Measurements from ENCODE around the gene TECR. TPM values are rescaled to one million over a fixed set of nuclear protein-coding genes. Genes with fewer than 3 reads are reported as not detected.
"Not testable (repeated sequence)": the region's sequence is repeated elsewhere in the genome, so short reads cannot be mapped to it uniquely, and the experiment has no call there.

Gene TECR, protein sequence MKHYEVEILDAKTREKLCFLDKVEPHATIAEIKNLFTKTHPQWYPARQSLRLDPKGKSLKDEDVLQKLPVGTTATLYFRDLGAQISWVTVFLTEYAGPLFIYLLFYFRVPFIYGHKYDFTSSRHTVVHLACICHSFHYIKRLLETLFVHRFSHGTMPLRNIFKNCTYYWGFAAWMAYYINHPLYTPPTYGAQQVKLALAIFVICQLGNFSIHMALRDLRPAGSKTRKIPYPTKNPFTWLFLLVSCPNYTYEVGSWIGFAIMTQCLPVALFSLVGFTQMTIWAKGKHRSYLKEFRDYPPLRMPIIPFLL
- 155 TPM for polyA plus RNA-seq (ENCODE audit: insufficient read length)

DNA sequence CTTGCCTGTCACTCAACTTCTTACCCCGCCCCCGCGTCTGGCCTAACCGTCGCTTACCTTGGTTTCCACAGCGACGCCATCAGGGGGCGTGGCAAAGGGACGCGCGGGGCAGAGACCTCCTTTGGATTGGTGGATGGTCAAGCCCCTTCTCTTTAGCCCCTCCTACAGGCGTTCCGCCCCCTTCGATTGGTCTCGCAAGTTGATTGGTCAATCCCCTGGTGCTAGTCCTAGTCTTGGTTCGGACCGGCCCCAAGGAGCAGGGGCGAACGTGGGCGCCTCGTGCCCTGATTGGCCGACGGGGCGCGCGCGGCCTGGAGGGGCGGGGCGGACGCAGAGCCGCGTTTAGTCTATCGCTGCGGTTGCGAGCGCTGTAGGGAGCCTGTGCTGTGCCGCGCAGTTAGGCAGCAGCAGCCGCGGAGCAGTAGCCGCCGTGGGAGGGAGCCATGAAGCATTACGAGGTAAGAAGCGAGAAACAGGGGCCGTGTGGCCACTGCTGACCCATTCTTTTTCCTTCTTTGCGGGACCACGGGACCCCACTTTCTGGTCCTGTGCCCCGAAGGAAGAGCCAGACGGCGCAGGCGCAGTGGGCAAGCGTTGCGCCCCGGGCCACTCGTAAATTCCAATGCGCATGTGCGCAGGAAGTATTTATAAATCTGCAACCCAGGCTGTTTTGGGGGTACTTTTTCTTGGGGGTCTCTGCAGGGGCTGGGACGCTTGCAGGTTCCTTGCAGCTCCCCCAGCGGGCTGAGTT lies at the start of gene TECR:
TECR (plus strand) TSS at position 341 of the 751 bp plus-strand sequence; CDS start at position 444, 103 bp downstream.
- DNase-seq: peak; percentile 100

DNA sequence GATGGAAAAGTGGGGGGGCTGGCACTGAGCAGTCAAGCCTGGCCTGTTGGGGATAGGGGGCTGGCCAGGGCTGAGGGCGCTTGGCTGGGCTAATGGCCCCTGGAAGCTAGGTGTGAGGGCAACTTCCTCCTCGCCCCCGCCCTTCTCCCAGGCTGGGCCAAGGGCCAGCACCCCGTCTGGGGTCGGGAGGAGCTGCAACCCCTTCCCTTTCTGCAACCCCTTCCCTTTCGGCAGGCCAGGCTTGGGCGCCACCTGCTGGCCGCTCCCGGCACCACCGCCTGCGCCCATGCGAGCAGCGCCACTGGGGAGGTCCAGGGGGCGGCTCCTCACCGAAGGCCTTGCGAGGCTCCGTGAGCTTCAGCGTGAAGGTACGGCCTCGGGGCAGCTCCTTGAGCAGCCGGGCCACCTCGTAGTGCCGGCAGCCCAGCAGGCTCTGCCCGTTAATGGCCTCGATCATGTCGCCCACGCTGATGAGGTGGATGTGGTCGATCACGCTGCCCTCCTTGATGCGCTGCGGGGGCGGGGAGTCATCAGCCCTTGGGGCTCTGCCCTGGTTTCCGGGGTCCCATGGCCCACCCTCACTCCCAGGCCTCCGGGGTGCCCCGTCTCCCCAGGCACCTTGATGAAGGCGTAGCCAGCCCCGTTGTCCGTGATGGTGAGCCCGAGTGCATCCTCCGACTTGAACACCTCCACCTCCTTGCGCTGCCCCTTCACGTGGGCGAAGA lies 49.3 kb upstream of the TECR start:
- DNase-seq: no peak

DNA sequence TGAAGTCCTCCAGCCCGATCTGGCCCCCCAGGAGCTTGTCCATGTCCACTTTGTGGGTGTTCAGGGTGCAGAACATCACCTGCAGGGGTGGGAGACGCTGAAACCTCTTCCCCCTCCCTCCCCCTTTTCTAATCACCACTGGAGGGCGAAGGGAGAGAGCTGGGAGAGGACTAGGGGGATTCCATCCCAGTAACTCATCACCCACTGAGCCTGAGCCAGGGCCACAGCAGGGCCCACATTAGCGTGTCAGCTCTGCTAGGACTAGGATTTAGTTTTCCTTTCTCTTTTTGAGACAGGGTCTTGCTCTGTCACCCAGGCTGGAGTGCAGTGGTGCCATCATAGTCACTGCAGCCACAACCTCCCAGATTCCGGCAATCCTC lies 48.7 kb upstream of the TECR start:
- DNase-seq: no peak

DNA sequence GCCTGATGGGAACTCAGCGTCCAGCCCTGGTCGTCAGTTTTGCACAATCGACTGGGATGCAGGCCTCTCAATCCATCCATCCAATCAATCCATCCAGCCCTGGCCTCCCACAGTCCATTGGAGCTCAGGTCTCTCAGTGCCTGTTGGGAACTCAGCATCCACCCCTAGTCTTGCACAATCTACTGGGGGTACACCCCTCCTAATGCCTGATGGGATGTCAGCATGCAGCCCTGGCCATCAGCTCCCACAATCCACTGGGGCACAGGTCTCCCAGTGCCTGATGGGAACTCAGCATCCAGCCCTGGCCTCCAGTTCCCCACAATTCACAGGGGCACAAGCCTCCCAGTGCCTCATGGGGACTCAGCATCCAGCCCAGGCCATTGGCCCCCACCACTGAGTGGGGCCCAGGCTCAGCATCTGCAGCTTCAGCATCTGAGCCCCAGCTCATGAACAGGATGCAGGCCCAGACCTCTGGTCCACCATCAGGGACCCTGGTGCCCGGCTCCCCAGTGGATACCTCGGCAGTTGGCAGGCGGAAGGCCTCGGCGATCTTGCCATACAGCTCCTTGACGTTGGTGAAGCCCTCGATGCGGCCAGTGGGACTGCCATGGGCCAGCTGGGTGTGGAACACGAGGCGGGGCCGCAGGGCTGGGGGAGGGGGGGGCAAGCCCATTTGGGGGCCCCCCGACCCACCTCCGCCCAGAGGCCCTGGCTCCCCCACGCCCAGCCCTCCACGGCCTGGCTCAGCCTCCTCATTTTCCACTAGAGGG lies 47.0 kb upstream of the TECR start:
- DNase-seq: no peak

DNA sequence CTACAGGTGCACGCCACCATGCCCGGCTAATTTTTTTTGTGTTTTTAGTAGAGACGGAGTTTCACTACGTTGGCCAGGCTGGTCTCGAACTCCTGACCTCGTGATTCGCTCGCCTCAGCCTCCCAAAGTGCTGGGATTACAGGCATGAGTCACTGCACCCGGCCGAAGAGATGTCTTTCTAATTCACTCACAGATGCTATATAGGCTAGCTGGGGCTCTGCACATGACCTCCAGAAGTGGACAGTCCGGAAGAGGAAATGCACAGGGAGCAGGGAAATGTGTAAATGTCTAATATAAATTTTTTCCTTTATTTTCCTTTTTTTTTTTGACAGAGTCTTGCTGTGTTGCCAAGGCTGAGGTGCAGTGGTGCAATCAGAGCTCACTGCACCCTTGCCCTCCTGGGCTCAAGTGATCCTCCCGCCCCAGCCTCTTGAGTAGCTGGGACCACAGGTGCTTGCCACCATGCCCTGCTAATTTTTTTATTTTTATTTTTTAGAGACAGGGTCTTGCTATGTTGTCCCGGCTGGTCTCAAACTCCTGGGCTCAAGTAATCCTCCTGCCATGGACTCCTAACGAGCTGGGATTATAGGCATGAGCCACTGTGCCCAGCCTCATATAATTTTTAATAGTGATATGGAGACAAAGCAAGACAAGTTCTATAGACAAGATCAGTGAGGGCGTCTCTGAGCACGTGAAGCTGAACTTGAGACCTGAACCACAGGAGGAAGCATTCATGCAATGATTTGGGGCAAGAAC lies 41.8 kb upstream of the TECR start:
- no peak for DNase-seq

DNA sequence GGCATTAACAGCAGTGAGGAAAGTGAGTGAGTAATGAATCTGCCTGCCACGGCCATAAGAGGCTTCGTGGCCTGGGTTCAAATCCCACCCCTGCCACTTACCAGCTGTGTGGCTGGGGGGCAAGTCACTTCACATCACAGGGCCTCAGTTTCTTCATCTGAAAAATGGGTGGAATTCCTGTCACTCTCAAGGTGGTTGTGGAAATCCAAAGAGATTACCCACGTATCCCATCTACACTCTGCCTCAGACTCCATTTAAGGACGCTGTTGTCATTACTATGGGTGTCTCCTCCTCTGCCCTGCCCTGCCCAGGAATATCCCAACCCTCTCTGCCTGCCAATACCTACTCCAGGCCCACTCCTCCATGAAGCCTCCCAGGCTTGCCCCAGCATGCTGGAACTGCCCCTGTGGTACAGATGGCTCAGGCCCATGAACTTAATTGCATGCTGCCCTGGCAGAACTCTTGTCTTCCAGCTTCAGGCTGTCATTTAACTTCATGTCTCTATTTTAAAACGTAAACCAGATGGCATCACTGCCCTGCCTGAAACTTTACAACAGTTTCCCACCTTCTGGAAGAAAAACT lies 36.5 kb upstream of the TECR start:
- DNase-seq: no peak

DNA sequence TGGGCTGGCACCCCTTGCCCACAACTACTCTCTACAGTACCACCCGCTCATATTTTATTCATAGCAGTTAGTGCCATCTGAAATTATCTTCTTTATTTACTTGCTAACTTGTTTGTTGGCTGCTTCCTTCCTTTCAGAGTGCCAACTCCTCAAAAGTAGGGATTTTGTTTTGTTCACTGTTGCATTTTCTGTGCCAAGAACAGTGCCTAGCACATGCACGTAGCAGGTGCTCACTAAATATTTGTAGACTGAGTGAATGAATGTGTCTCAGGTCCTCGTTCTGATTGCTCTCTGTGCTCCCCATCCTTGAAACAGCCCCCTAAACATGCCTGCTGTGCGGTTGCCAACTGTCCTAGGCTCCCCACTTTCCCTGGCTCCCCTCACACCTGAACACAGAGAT lies 35.0 kb upstream of the TECR start:
- no peak for DNase-seq

DNA sequence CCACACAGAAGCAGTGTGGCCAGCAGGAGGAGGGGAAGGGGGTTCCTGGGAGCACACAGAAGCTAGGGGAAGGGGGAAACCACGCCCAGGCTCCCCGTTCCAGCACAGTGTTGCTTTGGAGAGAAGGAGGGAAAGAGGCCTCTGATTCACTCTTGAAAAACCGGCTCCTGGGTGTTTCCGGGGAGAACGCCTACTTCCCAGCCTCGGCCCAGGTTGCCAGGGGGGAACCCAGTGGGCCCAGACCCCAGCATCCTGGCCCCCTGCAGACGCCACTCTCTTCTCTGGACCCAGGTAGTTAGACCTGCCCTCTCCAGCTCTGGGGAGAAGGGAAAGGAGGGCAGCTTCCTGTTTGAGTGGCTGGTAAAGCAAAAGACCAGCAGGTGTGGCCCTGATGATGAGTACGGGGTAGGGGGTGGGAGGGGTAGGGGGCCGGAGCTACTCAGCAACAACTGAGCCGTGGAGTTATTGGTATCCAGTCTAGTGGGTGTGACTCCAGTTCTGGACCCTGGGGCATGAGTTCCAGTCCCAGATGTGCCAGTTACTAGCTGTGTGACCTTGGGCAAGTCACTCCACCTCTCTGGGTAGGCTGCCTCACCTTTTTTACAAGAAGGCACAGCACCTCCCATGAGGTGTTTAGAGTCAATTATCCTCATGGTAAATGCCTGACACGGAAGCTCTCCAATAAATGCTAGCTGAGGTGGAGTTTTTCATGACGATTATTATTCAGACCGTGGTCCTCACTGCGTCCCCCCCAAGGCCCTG lies 34.3 kb upstream of the TECR start:
- DNase-seq: no peak

DNA sequence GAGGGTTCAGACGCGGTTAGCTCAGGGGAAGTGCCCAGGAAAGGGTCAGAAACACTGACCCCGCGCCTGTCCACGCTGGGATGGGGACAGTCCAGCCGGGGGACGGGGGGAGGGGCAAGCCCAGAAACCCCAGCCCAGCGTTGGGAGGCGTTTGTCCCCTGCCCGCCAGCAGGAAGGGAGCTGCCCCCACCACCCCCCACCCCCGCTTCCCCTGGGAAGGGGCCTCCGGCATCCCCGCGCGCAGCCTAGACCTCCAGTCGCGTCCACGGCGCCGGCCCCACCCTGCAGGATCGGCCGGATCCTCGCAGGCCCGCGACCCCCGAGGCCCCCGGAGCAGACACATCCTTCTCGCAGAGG lies 33.7 kb upstream of the TECR start:
- DNase-seq: no peak

DNA sequence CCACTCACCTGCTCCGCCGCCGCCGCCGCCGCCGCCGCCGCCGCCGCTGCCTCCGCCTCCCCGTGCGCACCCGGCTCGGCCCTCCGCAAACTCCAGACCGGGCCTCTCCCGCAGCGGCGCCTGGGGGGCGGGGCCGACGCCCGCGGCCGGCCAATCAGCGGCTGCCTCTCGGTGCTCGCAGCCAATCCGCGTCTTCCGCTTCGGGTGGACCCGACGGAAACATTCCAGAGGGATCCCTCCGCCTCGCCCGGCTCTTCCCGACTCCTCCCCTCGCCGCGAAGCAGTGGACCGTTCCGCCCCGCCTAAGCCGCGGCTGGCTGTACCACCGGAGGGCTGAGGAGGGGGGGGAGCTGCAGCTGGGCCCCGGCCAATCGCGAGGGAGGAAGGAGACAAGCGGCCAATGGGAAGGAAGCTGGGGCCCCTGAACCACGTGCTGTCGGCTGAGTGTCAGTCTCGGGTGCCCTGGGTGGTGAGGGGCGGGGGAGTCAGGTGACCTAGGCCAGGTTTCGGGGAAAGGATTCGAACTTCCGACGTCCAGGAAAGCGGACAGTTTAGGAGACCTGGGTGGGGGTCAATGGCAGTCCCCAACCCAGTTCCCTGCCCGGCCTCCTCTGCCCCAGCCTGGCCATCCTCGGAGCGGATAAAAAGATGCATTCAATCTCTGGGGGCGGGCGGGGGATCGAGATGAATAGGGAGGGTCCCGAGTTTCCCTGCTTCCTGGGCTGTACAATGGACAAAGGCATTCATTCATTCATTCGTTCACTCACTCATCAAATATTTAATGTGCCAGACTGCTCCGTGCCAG lies 33.2 kb upstream of the TECR start, which contains the start of gene GIPC1:
GIPC1 (minus strand) TSS at position 99 of the 805 bp plus-strand sequence. CDS start 13,151 bp downstream, outside the sequence.
- peak; percentile 97 for DNase-seq

DNA sequence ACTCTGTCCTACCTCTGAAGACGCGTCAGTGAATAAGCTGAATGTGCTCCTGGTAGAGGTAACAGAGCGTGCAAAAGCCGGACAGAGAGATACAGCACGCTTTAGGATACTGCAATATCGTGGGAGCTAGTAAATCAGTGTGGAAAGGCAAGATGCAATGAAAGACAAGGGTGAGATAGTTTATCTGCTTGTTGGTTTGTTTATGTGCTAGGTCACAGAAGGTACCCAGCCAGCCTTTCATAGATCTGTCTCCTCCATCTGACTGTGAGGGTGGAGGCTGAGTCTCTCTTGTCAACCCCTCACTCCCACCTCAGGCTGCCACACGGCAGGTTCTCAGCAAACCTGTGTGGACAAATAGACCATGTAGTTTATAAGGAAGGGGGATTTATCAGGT lies 32.6 kb upstream of the TECR start:
- no peak for DNase-seq

DNA sequence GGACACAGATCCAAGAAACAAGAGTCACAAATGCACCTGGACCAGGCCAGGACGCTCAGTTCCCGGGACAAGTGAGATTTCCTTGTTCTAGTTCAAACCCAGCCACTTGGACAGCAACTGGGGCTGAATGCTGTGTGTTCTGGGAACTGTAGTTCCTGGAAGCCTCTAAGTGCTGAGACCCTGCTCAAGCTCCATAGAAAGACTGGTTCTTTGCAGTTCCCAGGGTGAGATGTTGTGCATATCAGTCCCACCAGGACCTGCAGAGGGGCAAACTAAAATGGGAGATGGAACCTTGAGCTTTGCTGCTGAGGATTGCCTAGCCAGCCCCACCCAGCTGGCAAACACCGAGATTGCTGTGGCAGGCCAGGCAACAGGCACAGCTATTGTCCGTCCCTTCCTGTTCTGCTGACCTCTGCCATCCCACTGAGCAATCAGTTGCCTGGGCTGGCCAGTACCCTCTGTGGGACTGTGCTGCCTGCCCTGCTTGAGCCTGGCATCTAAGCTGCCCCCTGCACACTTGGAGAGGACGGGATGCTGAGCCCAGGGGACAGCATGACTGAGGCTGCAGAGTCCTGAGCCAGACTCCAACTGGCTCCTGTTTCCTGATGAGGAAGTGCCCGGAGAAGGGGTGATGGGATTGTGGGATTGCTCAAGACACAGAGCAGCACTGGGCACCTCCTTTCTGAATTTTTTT lies 32.0 kb upstream of the TECR start:
- DNase-seq: no peak

DNA sequence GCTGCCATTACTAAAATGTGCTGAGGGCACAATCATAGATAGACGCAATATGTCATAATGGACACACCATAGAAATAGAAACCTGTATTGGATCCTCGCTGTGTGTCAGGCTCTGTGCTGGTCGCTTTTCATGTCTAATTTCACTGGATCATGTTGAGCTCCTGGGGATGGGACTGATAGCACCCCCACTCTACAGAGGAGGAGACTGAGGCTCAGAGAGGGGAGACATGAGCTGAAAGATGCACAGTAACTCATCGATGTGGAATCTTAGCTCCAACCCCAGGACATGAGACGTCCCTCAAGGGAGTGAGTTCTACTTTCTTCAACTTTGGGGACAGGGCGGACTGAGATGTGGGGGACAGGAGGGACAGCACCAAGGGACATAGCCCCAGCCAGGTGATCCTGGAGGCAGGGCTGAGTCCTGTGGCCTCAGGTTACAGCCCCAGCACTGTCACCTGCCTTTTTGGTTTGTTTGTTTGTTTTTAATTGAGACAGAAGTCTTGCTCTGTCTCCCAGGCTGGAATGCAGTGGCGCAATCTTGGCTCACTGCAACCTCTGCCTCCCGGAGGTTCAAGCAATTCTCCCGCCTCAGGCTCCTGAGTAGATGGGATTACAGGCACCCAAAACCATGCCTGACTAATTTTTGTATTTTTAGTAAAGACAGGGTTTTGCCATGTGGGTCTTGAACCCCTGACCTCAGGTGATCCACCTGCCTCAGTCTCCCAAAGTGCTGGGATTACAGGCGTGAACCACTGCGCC lies 26.9 kb upstream of the TECR start:
- no peak for DNase-seq

DNA sequence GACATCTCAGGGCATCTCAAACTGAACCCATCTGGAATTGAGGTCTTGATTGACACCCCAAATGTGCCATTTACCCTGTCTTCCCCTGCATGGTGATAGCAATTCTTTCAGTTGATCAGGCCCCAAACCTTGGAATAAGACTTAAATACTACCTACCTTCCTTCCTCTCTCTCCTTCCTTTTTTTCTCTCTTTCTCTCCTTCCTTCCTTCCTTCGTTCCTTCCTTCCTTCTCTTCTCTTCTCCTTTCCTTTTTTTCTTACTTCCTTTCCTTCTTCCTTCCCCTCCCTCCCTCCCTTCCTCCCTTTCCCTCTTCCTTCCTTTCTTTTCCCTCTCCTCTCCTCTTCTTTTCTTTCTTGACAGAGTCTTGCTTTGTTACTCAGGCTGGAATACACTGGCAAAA lies 26.1 kb upstream of the TECR start:
- no peak for DNase-seq

DNA sequence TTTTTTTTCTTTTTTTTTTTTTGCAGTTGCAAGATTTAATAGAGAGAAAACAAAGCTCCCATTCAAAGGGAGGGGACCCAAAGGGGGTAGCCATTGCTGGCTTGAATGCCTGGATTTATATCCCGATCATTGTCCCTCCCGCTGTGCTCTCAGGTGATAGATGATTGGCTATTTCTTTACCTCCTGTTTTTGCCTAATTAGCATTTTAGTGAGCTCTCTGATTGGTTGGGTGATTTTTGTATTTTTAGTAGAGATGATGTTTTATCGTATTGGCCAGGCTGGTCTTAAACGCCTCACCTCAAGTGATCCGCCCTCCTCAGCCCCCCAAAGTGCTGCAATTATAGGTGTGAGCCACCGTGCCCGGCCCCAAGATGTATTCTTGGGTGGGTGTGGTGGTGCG lies 24.8 kb upstream of the TECR start:
- DNase-seq: not testable (repeated sequence)

DNA sequence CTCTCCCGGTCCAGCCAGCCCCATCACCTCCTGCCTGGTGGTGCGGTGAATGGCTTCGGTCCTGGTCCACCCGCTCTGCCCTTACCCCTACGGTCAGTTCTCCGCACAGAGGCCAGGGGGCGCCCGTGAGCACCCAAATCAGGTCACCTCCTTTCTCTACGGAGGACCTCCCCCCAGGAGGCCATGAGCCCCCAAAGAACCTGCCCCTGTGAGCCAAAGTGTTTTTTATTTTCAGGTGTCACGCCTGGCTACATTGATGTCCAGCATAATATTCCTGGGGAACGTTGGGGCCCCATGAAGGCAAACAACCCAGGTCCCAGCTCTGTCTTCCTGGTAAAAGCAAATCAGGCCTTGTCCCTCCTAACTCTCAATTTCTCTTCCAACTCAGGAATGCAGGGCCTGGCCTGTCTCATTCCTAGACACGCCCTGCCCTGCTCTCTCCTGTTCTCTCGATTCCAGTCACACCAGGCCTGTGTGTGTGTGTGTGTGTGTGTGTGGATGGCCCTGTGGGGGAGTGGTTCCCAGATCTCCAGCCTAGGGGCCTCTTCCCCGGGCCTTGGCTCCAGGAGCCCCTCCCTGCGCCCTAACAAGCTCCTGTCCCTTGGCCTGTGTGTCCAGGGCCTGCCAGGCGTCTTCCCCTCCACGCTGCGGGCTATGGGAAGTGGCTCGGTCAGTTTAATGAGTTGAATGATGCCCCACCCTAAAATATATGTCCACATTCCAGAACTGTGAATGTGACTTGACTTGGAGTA lies 23.7 kb upstream of the TECR start:
- no peak for DNase-seq

DNA sequence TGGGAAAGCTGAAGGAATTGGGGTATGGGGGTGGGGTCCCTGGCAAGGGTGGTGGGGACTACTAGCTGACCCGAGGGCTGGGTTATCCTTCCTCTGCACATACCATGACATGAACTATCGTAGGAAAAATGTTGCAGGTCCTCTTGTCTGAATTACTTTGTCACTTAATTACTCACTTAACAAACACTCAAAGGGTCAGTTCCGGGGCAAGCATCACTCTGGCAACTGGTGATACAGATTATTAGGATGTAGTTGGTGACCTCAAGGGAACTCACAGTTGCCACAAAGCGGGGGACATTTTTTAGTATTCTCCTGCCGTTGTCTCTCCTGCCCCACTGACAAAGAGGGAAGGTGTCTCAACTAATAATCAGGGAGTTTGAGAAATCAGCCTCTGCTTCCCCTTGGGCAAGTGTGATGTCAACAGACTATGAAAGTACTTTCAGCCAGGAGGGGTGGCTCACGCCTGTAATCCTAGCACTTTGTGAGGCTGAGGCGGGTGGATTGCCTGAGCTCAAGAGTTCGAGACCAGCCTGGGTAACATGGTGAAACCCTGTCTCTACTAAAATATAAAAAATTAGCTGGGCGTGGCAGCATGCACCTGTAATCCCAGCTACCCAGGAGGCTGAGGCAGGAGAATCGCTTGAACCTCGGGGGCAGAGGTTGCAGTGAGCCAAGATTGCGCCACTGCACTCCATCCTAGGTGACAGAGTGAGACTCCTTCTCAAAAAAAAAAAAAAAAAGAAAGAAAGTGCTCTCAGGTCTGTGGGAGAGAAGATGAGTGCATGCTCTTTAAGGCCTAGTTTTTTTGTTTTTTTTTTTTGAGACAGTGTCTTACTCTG lies 21.5 kb upstream of the TECR start:
- no peak for DNase-seq
